AG04450 (cell line): ENCODE measurements around the gene CDC25C. TPM values are rescaled to one million over a fixed set of nuclear protein-coding genes. Genes with fewer than 3 reads are reported as not detected.
A peak's percentile ranks its signal among the peaks of the same experiment; 100 is the strongest.
"Not testable (repeated sequence)": the region's sequence is repeated elsewhere in the genome, so short reads cannot be mapped to it uniquely, and the experiment has no call there.

ENCODE experiments used
- CTCF ChIA-PET: fragments of 300-600, 350-600 bp; formaldehyde crosslinking; extraction: SDS; loops from one replicate; lab custom pipeline; 2022; ENCODE audit warnings: antibody characterized with exemption, inconsistent platforms; lab: Charles Lee
- POLR2A ChIA-PET: fragments of 350-600 bp; formaldehyde crosslinking; extraction: SDS; loops from one replicate; lab custom pipeline; 2021; ENCODE audit warnings: antibody characterized with exemption, inconsistent platforms; lab: Yijun Ruan, JAX
- DNase-seq: peaks from one replicate; pipeline ENCODE4 v3.0.0-alpha.2; 2011; ENCODE audit warnings: low read depth, low spot score
- H3K27ac ChIP-seq: one replicate; pipeline ENCODE4 v1.5.1; 2012; ENCODE audit warnings: low read depth, low read length, control low read depth
- H3K27me3 ChIP-seq: one replicate; pipeline ENCODE4 v1.6.0; 2012; ENCODE audit warnings: low read length; ENCODE audit not compliant: control insufficient read depth, insufficient read depth
- H3K4me3 ChIP-seq: 2 replicates; pipeline ENCODE4 v1.5.1; 2011; ENCODE audit warnings: mild to moderate bottlenecking, low read depth, low read length, control low read depth
- H3K9me3 ChIP-seq: 2 replicates; pipeline ENCODE4 v1.5.1; 2012; ENCODE audit warnings: low read length; ENCODE audit not compliant: control insufficient read depth, insufficient read depth
- CTCF ChIP-seq: IDR thresholded peaks from 2 replicates; pipeline ENCODE4 v1.5.1; 2011; ENCODE audit warnings: low read depth, low read length, control low read depth, inconsistent platforms
- polyA plus RNA-seq: library from polyadenylated mRNA; depleted of rRNA; stranded (reverse); fragments of >200 nt; gene quantifications from 2 replicates; pipeline ENCODE4 v1.2.3, GENCODE V29; 2011

CDC25C gene
- polyA plus RNA-seq, 1 experiment, result 4.8 TPM

- TF ChIP-seq CTCF, result no peak
- ChIA-PET POLR2A (interaction anchor here (1.3 kb wide), 1 partner anchor 22 kb away, joined by 14 read pairs; the partner anchor contains the start of gene KDM3B), CTCF (interaction anchor here (2.7 kb wide), 1 partner anchor 22 kb away, joined by 29 read pairs; the partner anchor contains the start of gene KDM3B)
- H3K27me3 ChIP-seq, result no peaks in the 10 kb centered on the region
- H3K27ac ChIP-seq, result peak overlapping the region; percentile 52
- no peak for DNase-seq
- no peaks in the 10 kb centered on the region for H3K9me3 ChIP-seq
- peak overlapping the region; percentile 87 for H3K4me3 ChIP-seq
Measured at GRCh38 chr5:138330813-138331448, 673 bp downstream of the CDC25C start.

- H3K9me3 ChIP-seq, POLR2A ChIA-PET, H3K27me3 ChIP-seq, H3K4me3 ChIP-seq, DNase-seq, H3K27ac ChIP-seq: not testable (repeated sequence)
- CTCF ChIA-PET, result interaction anchor here (2.9 kb wide), 1 partner anchor 33 kb away, joined by 9 read pairs; no protein-coding TSS in a partner anchor
Measured at GRCh38 chr5:138318211-138318610, 13.4 kb downstream of the CDC25C start.

- no peak for TF ChIP-seq CTCF
- Histone ChIP-seq H3K9me3 (no peaks in the 10 kb centered on the region), H3K27me3 (no peaks in the 10 kb centered on the region), H3K4me3 (no peak overlapping the region), H3K27ac (no peak overlapping the region)
- DNase-seq, result no peak
- CTCF ChIA-PET, result no interaction called here
- POLR2A ChIA-PET, result no interaction called here
Measured at GRCh38 chr5:138316355-138316754, 15.2 kb downstream of the CDC25C start.

GRCh38 chr5:138315751-138316278 lies 15.8 kb downstream of the CDC25C start:
- H3K27ac ChIP-seq, result no peak overlapping the region
- TF ChIP-seq CTCF, result no peak
- H3K4me3 ChIP-seq, result no peak overlapping the region
- no peak for DNase-seq
- ChIA-PET POLR2A (no interaction called here), CTCF (no interaction called here)
- no peaks in the 10 kb centered on the region for H3K9me3 ChIP-seq
- no peaks in the 10 kb centered on the region for H3K27me3 ChIP-seq

- ChIA-PET POLR2A (no interaction called here), CTCF (no interaction called here)
- no peaks in the 10 kb centered on the region for H3K27me3 ChIP-seq
- no peak for DNase-seq
- no peak overlapping the region for H3K4me3 ChIP-seq
- H3K27ac ChIP-seq, result no peak overlapping the region
- TF ChIP-seq CTCF, result no peak
- no peaks in the 10 kb centered on the region for H3K9me3 ChIP-seq
Measured at GRCh38 chr5:138305797-138306196, 25.8 kb downstream of the CDC25C start.
